Heart right ventricle (tissue), 16 donors: ENCODE data around the gene TBX15. TPM values are rescaled to one million over a fixed set of nuclear protein-coding genes. Genes with fewer than 3 reads are reported as not detected.

Source experiments
- ATAC-seq, 8 donors: fragments of 200-7000 bp; cut with Tn5 transposase; one replicate each; pipeline ENCODE4 v1.9.1; 2020; ENCODE audit warnings: mild to moderate bottlenecking in 8 of 8, moderate library complexity in 8 of 8, moderate number of reproducible peaks in 1 of 8
- DNase-seq, 2 donors: peaks; one replicate each; pipeline ENCODE4 v3.0.0-alpha.2; 2020
- H3K27ac ChIP-seq, 10 donors: fragments of 200-600 bp; sonication (generic) in 2 of 10; one replicate each; pipeline versions ENCODE4 v1.5.0 to v1.8.0; 2020 to 2022; ENCODE audit warnings: mild to moderate bottlenecking in 3 of 10
- H3K27me3 ChIP-seq, 7 donors: fragments of 200-600 bp; one replicate each; pipeline ENCODE4 v1.8.0; 2021 to 2022; ENCODE audit warnings: mild to moderate bottlenecking in 2 of 7
- H3K36me3 ChIP-seq, 9 donors: fragments of 200-600 bp; sonication (generic) in 1 of 9; one replicate each; pipeline versions ENCODE4 v1.5.0 to v1.8.0; 2020 to 2022; ENCODE audit warnings: mild to moderate bottlenecking in 2 of 9
- H3K4me1 ChIP-seq, 9 donors: fragments of 200-600 bp; sonication (generic) in 1 of 9; one replicate each; pipeline versions ENCODE4 v1.5.0 to v1.8.0; 2020 to 2022; ENCODE audit warnings: mild to moderate bottlenecking in 4 of 9
- H3K4me3 ChIP-seq, 10 donors: fragments of 200-600 bp; sonication (generic) in 2 of 10; one replicate each; pipeline versions ENCODE4 v1.5.0 to v1.8.0; 2020 to 2022; ENCODE audit warnings: mild to moderate bottlenecking in 7 of 10, moderate library complexity in 2 of 10
- H3K9me3 ChIP-seq, 11 donors: fragments of 200-600 bp in 10 of 11; sonication (generic) in 2 of 11; one replicate each; pipeline versions ENCODE4 v1.5.0 to v1.8.0; 2013 to 2022; ENCODE audit warnings: mild to moderate bottlenecking in 2 of 11, control low read depth in 1 of 11, moderate library complexity in 1 of 11
- WGBS, 2 donors: extraction: QIAGEN DNeasy Blood & Tissue Kit; methylation state at CpG; one replicate each; pipeline ENCODE4 v1.1.7; 2013; ENCODE audit warnings: inconsistent platforms in 1 of 2; 5-methylcytosine and 5-hydroxymethylcytosine counted together
- intact Hi-C, 10 donors: fragments of 100-400 bp; cut with DNase I; formaldehyde crosslinking; loops; one replicate each; pipeline versions ENCODE4 v1.11.1 to v1.14.2; 2022
- polyA plus RNA-seq, 2 donors: library from polyadenylated mRNA; stranded (reverse); fragments of 200-250 nt; gene quantifications; one replicate each; pipeline ENCODE4 v1.2.3, GENCODE V29; 2013
- total RNA-seq, 10 donors: library from RNA; stranded (reverse); fragmentation: NEBNext Ultra II Directional in 3 of 10; extraction: Animal tissue kit (Norgen Biotek cat#: 25700) in 3 of 10; gene quantifications; one replicate each; pipeline versions ENCODE4 v1.2.1 to v1.2.4, GENCODE V29; 2021 to 2023
- TF ChIP-seq, protein P1 (sequence below), 9 donors: fragments of 200-600 bp; sonication (generic) in 2 of 9; IDR thresholded peaks; one replicate each; pipeline versions ENCODE4 v1.5.0 to v1.8.0; 2021 to 2022; ENCODE audit warnings: antibody characterized with exemption in 9 of 9, mild to moderate bottlenecking in 5 of 9, moderate library complexity in 1 of 9
- donor health status: Arrhythmogenic right ventricular cardiomyopathy.
- donor health status: ischemic (EF 13 %, LVEDD 7.1; RV severe dilation, severe dysfunction).
- donor health status: healthy with polysubstance abuse.
- donor health status: DM: no; HTN: yes; CAD: no.
- donor health status: DM: no; HTN: no; CAD: no.
- donor health status: ischemic (EF 25% LVEDD 6.9; RV normal size, moderate dysfunction).
- donor health status: ischemic (EF 25% LVEDD 5.7; RV mildly dilated, moderate dysfunction).
- donor health status: healthy.
- donor health status: DM: yes; HTN: yes; CAD: no.
- donor health status: Ischemic cardiomyopathy.
- donor health status: ischemic (EF 35%, LVEDD 5.7; RV mildly dilated, moderate dysfunction).
- donor health status: nonischemic (EF 11% LVEDD 7.7; RV severe dilation, severe dysfunction).
- donor health status: DM: yes; HTN: yes; CAD: no.
- donor health status: PGD.
- donor health status: ischemic (EF 29% LVEDD 5.4; RV normal size, mild dysfunction).
- donor health status: nonischemic (EF 23%, LVEDD 6.1; RV moderate dilation, normal function).

TBX15 gene
- total and polyA plus RNA-seq, 12 donors, result 0.18 to 1.1 (median 0.47) TPM

DNA sequence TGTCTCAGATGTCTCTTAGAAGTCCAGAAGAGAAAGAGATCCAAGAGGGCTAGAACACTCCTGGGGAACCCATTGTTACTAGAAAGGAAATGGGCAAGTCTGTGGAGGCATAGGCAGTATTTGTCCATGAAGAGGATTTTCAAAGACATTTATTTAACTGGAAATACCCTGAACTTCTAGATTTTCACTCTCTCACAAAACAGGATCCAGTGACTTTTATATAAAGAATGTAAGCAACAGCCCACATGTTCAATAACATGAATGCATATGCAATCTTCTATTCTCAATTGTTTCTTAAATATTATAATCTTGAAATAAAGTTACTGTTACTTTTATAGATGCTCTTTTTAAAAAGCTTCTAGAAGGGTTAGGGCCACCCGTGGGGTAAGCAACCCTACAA, 53.4 kb downstream of the TBX15 start:
- no peaks in the 10 kb centered on the region for H3K36me3 ChIP-seq
- intact Hi-C loops, result no loop called here
- no peak for DNase-seq
- H3K9me3 ChIP-seq, result no peaks in the 10 kb centered on the region
- 73 to 81% methylated on average over 1 of the region's 1 CpG for WGBS, 2 donors
- ATAC-seq, result no peak
- H3K4me1 ChIP-seq, result no peaks in the 10 kb centered on the region
- no peak overlapping the region for H3K27ac ChIP-seq
- no peak overlapping the region for H3K4me3 ChIP-seq
- H3K27me3 ChIP-seq, result peaks cover 0 to 13% (median 0%) of the 10 kb centered on the region in 7 donors
- TF ChIP-seq, protein P1, sequence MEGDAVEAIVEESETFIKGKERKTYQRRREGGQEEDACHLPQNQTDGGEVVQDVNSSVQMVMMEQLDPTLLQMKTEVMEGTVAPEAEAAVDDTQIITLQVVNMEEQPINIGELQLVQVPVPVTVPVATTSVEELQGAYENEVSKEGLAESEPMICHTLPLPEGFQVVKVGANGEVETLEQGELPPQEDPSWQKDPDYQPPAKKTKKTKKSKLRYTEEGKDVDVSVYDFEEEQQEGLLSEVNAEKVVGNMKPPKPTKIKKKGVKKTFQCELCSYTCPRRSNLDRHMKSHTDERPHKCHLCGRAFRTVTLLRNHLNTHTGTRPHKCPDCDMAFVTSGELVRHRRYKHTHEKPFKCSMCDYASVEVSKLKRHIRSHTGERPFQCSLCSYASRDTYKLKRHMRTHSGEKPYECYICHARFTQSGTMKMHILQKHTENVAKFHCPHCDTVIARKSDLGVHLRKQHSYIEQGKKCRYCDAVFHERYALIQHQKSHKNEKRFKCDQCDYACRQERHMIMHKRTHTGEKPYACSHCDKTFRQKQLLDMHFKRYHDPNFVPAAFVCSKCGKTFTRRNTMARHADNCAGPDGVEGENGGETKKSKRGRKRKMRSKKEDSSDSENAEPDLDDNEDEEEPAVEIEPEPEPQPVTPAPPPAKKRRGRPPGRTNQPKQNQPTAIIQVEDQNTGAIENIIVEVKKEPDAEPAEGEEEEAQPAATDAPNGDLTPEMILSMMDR (IDR thresholded peaks at IDR 0.05), result no peak

DNA sequence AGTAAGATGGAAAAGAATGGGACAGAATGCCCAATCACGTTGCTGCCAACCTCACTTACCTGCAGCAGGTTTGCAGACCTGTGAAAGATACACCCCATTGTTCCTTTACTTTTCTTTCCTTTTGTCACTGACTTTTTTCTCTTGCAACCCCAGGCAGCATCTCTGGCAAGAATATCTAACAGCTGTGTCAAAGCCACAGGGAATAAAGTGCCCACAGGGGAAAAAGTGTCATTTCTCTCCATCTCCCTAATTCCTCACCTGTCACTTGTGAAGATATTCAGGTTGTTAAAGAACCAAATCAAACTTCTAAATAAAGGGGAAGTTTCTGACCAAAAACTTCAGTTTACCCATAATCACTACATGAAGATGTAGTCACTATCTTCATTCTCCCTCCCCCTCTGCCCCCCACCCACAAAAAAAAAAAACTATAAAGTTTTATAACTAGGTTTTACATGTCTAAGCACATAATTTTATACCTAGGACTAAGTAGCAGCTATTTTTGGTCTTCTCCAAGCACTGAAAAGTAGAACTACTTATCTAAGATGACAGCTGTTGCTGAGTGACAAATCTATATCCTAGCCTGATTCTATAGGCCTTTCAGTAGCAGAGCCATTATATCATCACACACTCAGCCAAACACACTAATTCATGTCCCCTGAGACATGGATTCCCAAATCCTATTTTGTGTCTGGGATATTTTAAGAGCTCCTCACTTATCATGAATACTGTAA, 54.9 kb downstream of the TBX15 start:
- Histone ChIP-seq H3K27ac (no peak overlapping the region), H3K36me3 (no peaks in the 10 kb centered on the region), H3K4me3 (no peak overlapping the region), H3K27me3 (peaks cover 0 to 13% (median 0%) of the 10 kb centered on the region in 7 donors), H3K4me1 (no peaks in the 10 kb centered on the region), H3K9me3 (no peaks in the 10 kb centered on the region)
- TF ChIP-seq, protein P1 (IDR thresholded peaks at IDR 0.05), result no peak
- WGBS, 2 donors, result 15 to 26% methylated on average over 1 of the region's 1 CpG
- ATAC-seq (no peak), DNase-seq (no peak)
- intact Hi-C loops, result no loop called here

DNA sequence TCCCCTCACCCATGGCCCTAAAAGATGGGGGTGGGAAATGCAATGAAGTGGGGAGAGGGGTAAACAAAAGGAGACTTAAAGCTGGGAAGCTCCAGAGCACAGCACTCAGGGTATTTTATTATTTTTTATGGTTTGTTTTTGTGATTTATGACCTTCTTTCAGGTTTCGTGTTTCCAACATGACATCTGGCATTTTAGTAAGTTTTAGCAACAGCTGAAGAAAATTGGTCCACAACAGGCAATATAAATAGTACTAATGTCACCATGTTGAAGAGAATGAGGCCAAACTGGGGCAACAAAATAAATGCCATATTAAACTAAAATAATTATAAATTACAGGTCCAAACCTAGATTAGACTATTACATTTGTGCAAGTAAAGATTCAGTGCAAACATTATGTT, 56.3 kb downstream of the TBX15 start:
- Histone ChIP-seq H3K27me3 (peaks cover 0 to 13% (median 0%) of the 10 kb centered on the region in 7 donors), H3K27ac (no peak overlapping the region), H3K9me3 (no peaks in the 10 kb centered on the region), H3K36me3 (no peaks in the 10 kb centered on the region), H3K4me3 (no peak overlapping the region), H3K4me1 (no peaks in the 10 kb centered on the region)
- intact Hi-C loops, result no loop called here
- DNase-seq, result no peak
- ATAC-seq, result no peak
- 43 to 58% methylated on average over 1 of the region's 1 CpG for WGBS, 2 donors
- TF ChIP-seq, protein P1 (IDR thresholded peaks at IDR 0.05), result no peak

DNA sequence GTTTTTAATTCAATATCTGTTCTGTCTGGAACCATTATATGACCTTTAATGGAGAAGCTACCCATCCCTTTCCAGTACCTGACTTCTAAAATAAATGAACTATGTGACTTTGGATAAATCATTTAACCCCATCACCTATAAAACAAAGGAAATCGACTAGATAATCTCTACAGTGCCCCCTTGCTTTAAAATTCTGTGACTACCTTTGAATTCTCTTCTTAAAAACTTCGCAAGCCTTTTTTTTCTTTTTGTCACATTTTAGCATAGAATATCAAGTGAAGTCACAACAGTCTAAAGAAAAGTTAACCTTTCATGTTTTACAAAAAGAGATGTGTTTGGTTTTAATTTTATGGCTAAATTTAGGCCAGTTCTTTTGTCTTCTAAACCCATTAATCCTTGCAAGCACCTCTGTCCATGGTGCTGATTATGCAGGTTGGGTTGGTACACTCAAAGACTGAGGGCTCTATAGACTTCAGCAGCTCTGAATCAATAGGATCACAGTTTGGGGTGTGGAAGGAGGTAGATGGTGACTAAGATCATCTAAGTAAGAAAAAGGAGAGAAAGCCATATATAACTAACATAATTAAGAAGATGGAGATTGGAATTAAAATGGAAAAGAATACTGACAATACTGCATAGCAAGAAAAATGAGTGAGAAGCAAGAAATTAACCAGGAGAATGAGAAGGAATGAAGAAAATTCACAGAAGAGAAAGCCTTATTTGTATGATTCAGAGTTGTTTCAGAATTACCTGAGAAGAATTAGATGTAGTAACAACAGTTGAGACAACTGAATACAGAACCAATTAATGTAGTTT, 59.2 kb downstream of the TBX15 start:
- H3K27ac ChIP-seq, result no peak overlapping the region
- H3K9me3 ChIP-seq, result no peaks in the 10 kb centered on the region
- WGBS, 2 donors, result 47 to 49% methylated on average over 2 of the region's 2 CpGs
- intact Hi-C loops, result no loop called here
- H3K27me3 ChIP-seq, result peaks cover 0 to 2% (median 0%) of the 10 kb centered on the region in 7 donors
- TF ChIP-seq, protein P1 (IDR thresholded peaks at IDR 0.05), result no peak
- DNase-seq (no peak), ATAC-seq (no peak)
- H3K36me3 ChIP-seq, result no peaks in the 10 kb centered on the region
- no peaks in the 10 kb centered on the region for H3K4me1 ChIP-seq
- no peak overlapping the region for H3K4me3 ChIP-seq
